Gastroesophageal sphincter (tissue), 3 donors: ENCODE results near the gene UAP1L1.

Source experiments
- EP300 ChIP-seq: sonication (generic); formaldehyde crosslinking; IDR thresholded peaks from one replicate; pipeline ENCODE4 v1.6.1; 2017; ENCODE audit warnings: antibody characterized with exemption, mild to moderate bottlenecking
- POLR2A ChIP-seq, 2 donors: fragments of 450-650 bp; IDR thresholded peaks; one replicate each; pipeline ENCODE4 v1.6.1; 2017; ENCODE audit warnings: antibody characterized with exemption in 2 of 2, mild to moderate bottlenecking in 2 of 2, moderate library complexity in 1 of 2
- POLR2AphosphoS5 ChIP-seq: sonication (generic); formaldehyde crosslinking; IDR thresholded peaks from one replicate; pipeline ENCODE4 v1.6.1; 2017; ENCODE audit warnings: antibody characterized with exemption
- TF ChIP-seq, protein P1 (sequence below), 4 experiments: fragments of 200-600 bp in 2 of 4; fragments of 450-650 bp in 2 of 4; sonication (generic) in 1 of 4; IDR thresholded peaks; one replicate each; pipeline ENCODE4 v1.5.1; 2017 to 2019; ENCODE audit warnings: antibody characterized with exemption in 4 of 4, mild to moderate bottlenecking in 2 of 4, moderate library complexity in 2 of 4

DNA sequence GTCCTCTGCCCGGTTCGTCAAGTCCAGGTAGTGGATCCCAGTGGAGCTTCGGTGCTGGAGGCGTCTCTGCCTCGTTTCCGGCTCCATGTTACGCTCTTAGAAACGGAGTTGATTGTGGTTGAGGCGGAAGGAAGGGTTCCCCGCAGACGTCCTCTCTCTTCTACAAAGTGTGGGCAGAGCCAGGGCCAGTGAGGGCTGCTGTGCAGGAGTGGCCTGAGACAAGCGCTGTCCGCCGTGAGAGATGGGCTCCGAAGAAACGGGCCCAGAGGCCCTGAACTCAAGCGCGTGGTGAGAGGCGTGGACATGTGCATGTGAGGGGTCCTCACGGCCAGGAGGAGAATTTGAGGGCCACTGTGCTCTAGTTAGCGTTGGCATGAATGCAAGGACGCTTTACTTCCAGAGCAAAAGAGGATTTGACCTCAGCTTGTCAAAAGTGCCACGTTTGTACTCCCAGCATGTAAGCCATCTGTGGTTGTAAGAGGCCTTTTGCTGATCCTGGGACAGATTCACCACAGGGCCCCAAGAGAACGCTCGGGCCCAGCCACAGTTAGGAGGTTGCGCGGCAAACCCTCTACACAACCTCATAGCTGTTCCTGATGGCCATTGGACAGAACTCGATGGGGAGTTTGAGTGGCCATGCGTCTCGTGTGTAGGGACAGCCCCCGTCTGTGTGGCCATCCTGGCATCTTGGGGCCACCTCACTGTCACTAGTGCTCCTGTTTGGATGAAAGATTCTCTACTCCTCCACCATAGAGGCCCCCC lies 19.6 kb downstream of the UAP1L1 start:
- TF ChIP-seq POLR2A (IDR thresholded peaks at IDR 0.05) (no peak), POLR2AphosphoS5 (no peak), EP300 (no peak)
- TF ChIP-seq, protein P1, sequence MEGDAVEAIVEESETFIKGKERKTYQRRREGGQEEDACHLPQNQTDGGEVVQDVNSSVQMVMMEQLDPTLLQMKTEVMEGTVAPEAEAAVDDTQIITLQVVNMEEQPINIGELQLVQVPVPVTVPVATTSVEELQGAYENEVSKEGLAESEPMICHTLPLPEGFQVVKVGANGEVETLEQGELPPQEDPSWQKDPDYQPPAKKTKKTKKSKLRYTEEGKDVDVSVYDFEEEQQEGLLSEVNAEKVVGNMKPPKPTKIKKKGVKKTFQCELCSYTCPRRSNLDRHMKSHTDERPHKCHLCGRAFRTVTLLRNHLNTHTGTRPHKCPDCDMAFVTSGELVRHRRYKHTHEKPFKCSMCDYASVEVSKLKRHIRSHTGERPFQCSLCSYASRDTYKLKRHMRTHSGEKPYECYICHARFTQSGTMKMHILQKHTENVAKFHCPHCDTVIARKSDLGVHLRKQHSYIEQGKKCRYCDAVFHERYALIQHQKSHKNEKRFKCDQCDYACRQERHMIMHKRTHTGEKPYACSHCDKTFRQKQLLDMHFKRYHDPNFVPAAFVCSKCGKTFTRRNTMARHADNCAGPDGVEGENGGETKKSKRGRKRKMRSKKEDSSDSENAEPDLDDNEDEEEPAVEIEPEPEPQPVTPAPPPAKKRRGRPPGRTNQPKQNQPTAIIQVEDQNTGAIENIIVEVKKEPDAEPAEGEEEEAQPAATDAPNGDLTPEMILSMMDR (IDR thresholded peaks at IDR 0.05) = no peak
